Measurements from ENCODE around the gene LRRC10B.

The LRRC10B gene

GRCh38 chr11:61554172-61554988 lies 45.8 kb downstream of the LRRC10B start:
- Histone ChIP-seq H3K4me3 (replicated peaks; ENCODE audit: insufficient read depth, low read length) (no peak overlapping the region), H3K27ac (replicated peaks) (no peak overlapping the region), H3K27me3 (ENCODE audit: insufficient read depth, poor library complexity, severe bottlenecking) (peaks cover 37% of the 10 kb centered on the region)
- no peak for TF ChIP-seq POLR2AphosphoS5 (IDR thresholded peaks at IDR 0.05; ENCODE audit: low read depth)
- no peak for TF ChIP-seq SPI1 (IDR thresholded peaks at IDR 0.05; ENCODE audit: borderline replicate concordance, low read depth)
- no peak for TF ChIP-seq GABPA (IDR thresholded peaks at IDR 0.05; ENCODE audit: low read depth)
- no peak for TF ChIP-seq CTCF (IDR thresholded peaks at IDR 0.05; ENCODE audit: insufficient read depth, low read length)
- TF ChIP-seq REST (IDR thresholded peaks at IDR 0.05; ENCODE audit: insufficient replicate concordance, low read depth): no peak
- no peak for DNase-seq (ENCODE audit: low read depth in 1 of 2, low spot score in 1 of 2)

GRCh38 chr11:61555051-61555969 lies 46.8 kb downstream of the LRRC10B start:
- H3K27me3 ChIP-seq (ENCODE audit: insufficient read depth, poor library complexity, severe bottlenecking): peaks cover 37% of the 10 kb centered on the region
- TF ChIP-seq SPI1 (IDR thresholded peaks at IDR 0.05; ENCODE audit: borderline replicate concordance, low read depth) (no peak), GABPA (IDR thresholded peaks at IDR 0.05; ENCODE audit: low read depth) (no peak), REST (IDR thresholded peaks at IDR 0.05; ENCODE audit: insufficient replicate concordance, low read depth) (no peak), CTCF (IDR thresholded peaks at IDR 0.05; ENCODE audit: insufficient read depth, low read length) (no peak), POLR2AphosphoS5 (IDR thresholded peaks at IDR 0.05; ENCODE audit: low read depth) (no peak)
- no peak overlapping the region for H3K4me3 ChIP-seq (replicated peaks; ENCODE audit: insufficient read depth, low read length)
- no peak overlapping the region for H3K27ac ChIP-seq (replicated peaks)
- no peak for DNase-seq (ENCODE audit: low read depth in 1 of 2, low spot score in 1 of 2)

GRCh38 chr11:61555978-61556377 lies 47.4 kb downstream of the LRRC10B start:
- no peak for DNase-seq (ENCODE audit: low read depth in 1 of 2, low spot score in 1 of 2)
- Histone ChIP-seq H3K27me3 (ENCODE audit: insufficient read depth, poor library complexity, severe bottlenecking) (peaks cover 37% of the 10 kb centered on the region), H3K4me3 (replicated peaks; ENCODE audit: insufficient read depth, low read length) (no peak overlapping the region), H3K27ac (replicated peaks) (no peak overlapping the region)
- no peak for TF ChIP-seq CTCF (IDR thresholded peaks at IDR 0.05; ENCODE audit: insufficient read depth, low read length)
- TF ChIP-seq SPI1 (IDR thresholded peaks at IDR 0.05; ENCODE audit: borderline replicate concordance, low read depth): no peak
- TF ChIP-seq GABPA (IDR thresholded peaks at IDR 0.05; ENCODE audit: low read depth): no peak
- TF ChIP-seq POLR2AphosphoS5 (IDR thresholded peaks at IDR 0.05; ENCODE audit: low read depth): no peak
- TF ChIP-seq REST (IDR thresholded peaks at IDR 0.05; ENCODE audit: insufficient replicate concordance, low read depth): no peak
